Measurements from ENCODE around the gene ACO2.

ACO2 gene

DNA sequence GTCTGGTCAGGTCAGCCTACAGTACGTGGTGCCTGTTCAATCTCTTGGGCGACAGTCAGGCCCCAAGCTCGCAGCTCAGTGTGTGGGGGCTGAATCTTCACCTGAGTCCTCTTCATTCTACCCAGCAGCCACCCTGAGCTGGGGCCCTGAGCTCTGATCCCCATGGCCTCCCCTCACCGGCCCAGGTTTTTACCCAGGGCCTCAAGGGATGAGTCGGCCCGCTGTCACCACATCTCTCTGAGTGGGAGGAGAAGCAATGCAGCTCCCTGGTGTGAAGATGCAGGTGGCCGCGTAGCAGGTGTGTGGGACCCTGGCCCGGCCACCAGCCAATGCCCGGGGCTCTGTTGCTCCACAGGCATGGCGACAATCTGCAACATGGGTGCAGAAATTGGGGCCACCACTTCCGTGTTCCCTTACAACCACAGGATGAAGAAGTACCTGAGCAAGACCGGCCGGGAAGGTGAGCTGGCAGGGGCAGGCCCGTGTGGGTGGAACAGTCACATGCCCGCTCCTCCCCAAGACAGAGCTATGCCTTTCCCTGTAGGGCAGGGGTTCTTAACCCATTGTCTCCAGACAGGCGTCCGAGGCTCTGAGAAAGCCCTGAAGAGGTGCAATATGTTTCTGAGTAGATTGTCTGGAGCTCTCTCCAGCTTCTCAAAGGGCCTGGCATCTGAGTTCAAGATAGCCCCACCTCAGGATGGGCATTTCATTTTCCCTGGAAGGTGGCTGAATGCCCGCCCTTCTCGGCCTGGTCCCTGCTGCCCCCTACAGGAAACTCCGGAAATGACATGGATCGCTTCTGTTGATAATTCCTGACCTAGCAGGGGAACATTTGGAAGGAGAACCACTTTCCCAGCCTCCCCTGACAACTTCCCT, 48.5 kb downstream of the ACO2 start:
- H3K27ac ChIP-seq, result peak overlapping the region; percentile 70
- DNase-seq (ENCODE audit: low read depth, low spot score), result peak; percentile 33

DNA sequence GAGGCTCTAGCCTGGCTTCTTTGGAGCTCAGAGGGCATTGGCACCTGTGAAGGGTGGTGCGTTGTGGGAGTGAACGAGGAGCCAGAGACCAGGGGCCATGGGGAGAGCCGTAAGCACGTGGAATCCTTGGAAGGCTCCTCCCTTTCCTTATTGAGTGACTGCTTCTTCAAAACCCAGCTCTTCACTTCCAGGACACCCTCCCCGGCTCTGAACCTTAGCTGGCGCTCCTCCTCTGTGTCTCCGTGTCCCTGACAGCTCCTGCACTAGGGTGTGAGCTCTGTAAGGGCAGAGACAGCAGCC, 49.1 kb downstream of the ACO2 start:
- DNase-seq (ENCODE audit: low read depth, low spot score), result no peak
- peak overlapping the region; percentile 70 for H3K27ac ChIP-seq

DNA sequence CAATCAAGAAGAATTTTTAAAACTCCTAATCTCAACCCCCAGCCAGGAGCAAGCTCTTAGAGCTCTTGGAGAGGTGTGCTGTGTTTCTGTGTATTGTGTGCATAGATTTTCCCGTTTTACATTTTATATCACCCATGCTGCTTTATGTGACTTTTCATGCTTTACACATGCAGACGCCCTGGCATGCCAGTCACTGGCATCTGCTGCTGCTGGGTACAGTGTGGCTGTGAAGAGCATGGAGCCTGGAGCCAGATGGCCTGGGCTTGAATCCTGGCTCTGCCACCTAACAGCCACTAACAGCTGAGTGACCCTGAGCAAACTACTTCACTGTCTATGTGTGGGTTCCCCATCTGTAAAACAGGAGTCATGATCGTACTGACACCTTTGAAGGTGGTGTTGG, 52.2 kb downstream of the ACO2 start:
- H3K27ac ChIP-seq, result no peak overlapping the region

DNA sequence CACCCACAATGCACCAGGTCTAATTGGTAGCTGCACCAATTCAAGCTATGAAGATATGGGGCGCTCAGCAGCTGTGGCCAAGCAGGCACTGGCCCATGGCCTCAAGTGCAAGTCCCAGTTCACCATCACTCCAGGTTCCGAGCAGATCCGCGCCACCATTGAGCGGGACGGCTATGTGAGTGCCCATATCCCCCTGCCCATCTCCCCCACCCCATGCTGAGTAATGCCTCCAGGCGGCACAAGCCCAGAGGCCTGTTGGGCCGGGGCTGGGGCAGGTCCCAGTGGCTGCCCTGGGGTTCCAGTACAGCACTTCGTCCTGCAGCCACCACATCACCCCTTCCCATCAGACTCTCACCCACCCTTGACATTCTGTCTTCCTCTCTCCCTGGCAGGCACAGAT, 53.9 kb downstream of the ACO2 start:
- DNase-seq (ENCODE audit: low read depth, low spot score), result no peak
- H3K27ac ChIP-seq, result no peak overlapping the region

More for the DNA sequence above, 52.2 kb downstream of the ACO2 start:
- DNase-seq (ENCODE audit: low read depth, low spot score), result no peak

DNA sequence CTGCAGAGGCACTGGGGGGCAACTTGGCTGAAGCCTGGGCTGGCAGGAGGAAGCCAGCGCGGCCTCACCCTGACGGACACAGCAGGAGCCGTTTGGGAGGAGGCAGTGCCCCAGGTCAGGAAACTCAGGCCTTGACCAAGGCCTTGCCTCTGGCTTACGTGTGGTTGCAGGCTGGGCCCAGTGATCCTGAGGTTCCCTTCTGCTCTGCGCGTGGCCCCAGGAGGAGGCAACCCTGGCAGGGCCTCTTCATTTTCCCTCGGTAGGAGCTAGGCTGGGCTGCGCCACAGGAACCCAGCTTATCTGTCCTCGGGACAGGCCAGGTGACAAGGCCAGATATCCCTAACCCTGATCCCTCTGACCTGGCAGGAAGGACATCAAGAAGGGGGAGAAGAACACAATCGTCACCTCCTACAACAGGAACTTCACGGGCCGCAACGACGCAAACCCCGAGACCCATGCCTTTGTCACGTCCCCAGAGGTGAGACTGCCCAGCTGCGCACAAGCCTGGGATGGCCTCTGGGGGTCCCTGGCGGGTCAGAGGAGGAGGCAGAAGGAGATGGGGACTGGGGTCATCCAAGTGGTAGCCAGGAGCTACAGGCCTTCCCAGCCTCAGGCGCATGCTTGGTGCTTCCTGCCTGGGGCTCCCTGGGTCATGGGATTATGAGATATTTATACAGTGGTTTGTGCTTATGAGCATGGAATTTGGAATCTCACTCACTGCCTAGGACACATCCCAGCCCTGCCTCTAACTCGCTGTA, 54.7 kb downstream of the ACO2 start:
- DNase-seq (ENCODE audit: low read depth, low spot score), result no peak
- H3K27ac ChIP-seq, result no peak overlapping the region

DNA sequence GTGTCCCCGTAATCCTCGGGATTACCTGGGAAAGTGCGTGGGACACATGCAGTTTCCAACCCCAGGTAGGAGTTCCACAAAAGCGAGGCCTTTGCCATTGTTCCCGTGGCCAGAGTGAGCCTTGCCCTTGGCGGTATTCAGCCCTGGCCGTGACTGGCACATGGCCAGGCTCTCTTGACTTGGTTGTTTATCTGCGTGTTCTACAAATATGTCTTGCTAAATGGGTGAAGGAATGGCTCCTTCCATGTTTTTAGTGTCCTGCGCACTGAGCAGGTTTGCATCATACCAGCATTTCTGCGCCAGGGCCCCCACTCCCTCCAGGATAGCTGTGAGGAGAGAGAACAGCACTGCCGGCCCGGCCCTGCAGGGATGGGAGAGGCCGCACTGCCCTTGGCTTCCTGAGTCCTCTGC, 55.3 kb downstream of the ACO2 start:
- DNase-seq (ENCODE audit: low read depth, low spot score), result no peak
- no peak overlapping the region for H3K27ac ChIP-seq

DNA sequence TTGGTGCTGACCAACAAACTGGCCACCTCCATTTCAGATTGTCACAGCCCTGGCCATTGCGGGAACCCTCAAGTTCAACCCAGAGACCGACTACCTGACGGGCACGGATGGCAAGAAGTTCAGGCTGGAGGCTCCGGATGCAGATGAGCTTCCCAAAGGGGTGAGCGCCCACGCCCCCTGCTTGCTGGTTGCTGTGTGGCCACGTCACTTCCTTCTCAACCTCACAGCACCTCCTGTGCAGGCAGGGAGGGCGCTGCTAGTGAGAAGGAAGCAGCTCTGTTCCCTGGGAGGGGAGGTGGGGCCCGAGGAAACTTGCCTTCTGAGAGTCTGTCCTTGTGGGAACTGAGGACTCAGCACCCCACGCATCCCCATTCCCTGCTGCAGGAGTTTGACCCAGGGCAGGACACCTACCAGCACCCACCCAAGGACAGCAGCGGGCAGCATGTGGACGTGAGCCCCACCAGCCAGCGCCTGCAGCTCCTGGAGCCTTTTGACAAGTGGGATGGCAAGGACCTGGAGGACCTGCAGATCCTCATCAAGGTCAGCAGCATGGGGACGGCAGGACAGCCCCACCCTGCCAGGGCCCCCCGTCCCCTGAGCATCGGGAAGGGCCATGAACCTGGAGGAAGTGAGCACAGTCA, 56.0 kb downstream of the ACO2 start:
- DNase-seq (ENCODE audit: low read depth, low spot score), result no peak
- H3K27ac ChIP-seq, result no peak overlapping the region

DNA sequence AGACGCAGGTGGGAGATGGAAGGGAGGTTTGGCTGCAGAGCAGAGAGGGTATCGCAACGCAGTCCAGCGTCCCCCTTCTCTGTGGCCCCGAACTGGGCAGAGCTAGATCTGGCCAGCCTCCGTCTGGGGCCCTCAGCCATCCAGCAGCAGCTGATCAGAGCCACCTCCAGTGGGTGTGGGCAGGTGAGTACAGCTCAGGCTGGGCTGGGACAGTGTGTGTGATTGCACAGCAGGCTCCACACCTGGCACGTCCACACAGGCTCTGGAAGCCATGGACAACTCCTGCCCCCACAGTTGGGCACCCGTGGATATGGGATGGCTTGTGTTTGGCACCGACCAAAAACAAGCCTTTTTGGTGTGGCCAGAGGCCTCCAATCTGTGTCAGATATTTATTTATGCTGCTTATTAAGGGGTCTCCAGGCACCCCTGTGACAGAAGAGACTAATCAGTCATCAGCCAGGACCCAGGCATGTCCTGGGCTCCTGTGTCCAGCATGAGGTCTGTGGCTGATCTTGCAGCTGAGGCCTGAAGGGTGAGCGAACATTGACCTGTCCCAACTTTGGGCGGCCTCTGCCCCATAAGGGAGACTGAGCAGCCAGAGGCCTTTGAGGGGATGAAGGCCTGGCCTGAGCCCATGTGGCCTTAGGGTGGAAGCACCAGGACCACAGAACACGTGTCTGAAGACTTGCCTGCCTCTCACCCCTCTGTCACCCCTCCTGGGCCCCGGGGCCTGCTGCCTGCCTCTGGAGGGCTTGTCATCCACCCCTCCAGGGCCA, 56.7 kb downstream of the ACO2 start:
- no peak for DNase-seq (ENCODE audit: low read depth, low spot score)
- H3K27ac ChIP-seq, result no peak overlapping the region

DNA sequence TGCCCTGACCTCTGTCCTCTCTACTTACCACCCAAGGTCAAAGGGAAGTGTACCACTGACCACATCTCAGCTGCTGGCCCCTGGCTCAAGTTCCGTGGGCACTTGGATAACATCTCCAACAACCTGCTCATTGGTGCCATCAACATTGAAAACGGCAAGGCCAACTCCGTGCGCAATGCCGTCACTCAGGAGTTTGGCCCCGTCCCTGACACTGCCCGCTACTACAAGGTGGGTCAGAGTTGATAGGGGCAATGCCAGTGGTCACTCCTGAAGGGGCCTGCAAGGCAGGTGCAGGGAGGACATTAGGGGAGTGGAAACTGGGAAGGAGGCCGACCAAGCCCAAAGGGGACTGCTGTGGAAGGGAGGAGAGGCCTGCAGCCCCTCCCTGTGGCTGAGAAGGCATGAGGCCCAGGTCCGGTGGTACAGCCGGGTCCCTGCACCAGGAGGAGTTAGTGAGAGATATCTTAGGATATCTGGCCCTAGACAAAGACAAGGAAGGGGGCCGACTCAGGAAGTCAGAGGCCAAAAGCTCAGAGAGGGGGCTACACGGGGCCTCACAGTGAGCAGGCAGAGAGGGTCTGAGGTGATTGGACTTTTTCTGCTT, 57.4 kb downstream of the ACO2 start:
- H3K27ac ChIP-seq, result no peak overlapping the region
- no peak for DNase-seq (ENCODE audit: low read depth, low spot score)

DNA sequence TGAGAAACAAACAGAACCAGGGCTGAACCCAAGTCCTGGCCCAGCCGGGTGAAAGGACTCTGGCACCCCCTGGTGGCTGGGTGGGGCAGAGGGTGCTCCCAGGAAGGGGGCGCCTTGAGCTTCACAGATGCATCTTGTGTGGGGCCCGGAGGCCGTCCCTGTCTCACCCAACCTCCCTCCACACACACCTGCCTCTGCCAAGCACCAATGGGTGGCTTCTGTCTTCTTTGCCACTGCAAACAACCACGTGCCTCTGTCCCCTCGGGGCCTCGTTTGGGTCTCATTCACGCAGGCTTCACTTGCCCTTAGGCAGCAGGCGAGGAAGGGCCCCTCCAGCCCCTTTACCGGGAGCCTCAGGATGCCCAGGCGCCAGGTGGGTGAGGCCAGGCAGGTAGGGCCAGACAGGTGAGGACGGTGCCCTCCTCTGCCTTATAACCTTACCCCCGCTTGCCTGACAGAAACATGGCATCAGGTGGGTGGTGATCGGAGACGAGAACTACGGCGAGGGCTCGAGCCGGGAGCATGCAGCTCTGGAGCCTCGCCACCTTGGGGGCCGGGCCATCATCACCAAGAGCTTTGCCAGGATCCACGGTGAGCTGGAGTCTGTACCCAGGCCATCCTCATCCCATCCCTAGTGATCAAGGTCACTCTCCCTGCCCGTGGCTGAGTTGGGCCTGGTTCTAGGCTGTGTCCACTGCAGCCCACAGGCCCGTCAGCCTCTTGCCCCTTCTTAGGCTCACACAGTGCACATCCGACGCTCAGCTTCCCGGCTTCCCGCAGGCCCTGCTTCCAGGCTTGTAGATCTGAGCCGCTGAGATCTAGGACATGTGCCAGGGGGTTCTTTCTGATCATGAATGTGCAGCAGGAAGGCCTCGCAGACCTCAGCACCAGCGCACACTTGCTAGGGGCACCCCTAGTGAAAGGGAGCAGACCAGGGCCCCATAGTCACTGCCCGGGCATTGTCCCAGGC, 58.2 kb downstream of the ACO2 start:
- no peak for DNase-seq (ENCODE audit: low read depth, low spot score)
- H3K27ac ChIP-seq, result no peak overlapping the region

DNA sequence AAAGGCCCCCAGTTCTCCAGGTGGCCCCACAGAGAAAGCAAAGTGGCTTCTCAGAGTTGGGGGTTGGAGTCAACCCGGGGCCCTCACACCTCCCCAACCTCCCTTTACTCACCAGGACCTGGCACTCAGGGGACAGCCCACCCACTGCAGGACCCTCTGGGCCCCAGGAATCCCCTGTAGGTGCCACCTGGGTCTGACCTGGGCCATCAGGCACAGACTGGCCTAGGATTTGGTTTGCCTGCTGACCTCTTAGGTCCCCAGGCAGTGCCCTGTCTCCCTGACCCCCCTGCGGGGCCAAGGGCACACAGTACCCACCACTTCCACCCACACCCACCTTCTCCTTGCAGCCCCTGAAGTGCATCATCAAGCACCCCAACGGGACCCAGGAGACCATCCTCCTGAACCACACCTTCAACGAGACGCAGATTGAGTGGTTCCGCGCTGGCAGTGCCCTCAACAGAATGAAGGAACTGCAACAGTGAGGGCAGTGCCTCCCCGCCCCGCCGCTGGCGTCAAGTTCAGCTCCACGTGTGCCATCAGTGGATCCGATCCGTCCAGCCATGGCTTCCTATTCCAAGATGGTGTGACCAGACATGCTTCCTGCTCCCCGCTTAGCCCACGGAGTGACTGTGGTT, 59.3 kb downstream of the ACO2 start:
- DNase-seq (ENCODE audit: low read depth, low spot score), result no peak
- no peak overlapping the region for H3K27ac ChIP-seq

DNA sequence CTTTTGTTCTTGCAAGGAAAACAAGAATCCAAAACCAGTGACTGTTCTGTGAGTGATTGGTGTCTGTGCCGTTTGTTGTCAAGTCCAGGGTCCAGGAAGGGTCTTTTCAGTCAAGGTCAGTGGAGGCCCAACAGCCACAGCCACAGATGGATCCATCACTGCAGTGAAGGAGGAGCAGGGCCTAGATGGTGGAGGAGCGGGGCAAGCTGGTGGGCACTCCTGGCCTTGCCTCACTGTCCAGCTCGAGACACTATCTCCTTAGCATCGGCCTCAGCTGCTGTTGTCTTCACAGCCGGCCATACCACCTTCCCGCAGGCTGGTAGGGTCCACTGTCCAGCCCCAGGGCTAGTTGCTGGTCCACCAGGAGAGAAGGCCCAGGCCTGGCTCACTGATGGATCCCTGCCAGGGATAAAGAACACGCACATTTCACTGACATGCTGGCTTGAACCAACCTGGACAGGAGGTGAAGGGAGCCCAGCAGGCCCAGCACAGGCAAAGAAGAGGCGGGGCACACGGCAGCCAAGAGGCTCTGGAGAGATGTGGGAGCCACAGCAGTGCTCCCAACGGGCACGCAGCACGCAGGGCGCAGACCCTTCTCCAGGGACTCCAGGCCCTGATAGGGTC, 60.1 kb downstream of the ACO2 start:
- H3K27ac ChIP-seq, result no peak overlapping the region
- DNase-seq (ENCODE audit: low read depth, low spot score), result no peak

DNA sequence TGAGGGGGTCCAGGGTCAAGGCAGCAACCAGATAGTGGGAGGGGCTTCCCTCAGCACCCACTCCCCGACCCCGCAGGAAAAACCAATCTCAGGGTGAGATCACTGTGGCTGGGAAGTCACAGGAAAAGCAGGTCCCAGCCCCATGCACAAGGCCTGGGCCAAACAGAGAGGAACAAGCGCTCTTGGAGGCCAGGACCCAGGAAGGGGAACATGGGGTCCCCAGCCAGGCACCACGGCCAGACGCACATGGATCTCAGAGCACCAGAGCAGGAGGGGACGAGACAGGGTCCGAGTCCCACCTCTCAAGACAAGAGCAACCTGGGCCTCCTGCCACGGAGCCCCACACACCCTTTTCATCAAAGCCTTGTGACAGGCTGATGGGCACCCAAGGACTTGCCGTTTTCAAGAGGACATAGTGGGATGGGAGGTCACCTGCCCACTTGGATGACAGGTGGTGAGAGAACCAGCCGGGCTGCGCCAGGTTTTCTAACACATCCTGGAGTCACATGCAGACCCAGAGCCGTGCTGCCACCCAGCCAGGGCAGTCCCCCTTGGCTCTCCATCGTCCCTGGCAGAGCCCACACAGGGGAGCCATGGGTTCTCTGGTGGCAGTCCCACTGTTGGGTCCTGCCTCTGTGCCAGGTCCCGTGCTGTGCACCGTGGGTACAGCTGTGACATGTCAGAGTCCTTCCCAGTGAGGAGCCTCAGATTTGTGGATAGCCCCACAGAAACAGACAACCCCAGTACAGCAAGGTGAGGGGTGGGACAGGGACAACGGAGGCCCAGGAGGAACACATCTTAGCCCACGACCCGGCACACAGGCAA, 62.2 kb downstream of the ACO2 start:
- H3K27ac ChIP-seq, result no peak overlapping the region
- no peak for DNase-seq (ENCODE audit: low read depth, low spot score)

DNA sequence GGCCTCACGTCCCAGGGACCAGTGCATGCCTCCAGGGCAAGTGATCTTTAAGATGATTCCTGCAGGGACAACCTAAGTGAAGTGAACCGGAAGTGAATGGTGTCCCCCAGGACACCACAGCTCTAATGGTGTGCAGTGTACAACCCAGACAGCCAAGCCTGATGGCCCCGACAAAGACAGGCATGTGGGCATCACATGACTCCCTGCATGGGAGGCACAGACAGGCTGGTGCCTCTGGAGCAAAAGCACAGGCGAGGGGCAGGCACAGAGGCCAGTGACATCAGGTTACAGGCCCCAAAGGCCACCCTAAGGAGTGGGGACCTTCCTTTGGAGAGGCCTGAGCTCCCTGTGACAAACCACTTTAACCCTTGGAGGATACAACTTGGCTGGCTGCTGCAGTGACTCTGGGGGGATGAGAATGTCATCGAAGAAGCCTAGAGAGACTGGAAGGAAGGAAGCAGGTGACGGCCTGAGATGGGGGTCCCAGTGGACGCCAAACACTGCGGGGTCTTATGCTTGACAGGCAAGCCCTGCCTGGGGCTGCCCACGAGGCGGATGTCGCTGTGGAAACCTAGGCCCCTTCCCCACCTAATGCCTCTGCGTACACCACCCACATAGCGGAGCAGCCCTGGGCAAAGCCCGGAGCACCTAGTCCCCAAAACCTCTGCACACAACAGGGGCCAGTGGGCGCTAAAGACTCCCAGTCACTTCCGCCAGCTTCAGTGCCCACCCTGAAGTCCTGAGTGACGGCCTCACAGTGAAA, 63.0 kb downstream of the ACO2 start:
- no peak overlapping the region for H3K27ac ChIP-seq
- DNase-seq (ENCODE audit: low read depth, low spot score), result no peak

DNA sequence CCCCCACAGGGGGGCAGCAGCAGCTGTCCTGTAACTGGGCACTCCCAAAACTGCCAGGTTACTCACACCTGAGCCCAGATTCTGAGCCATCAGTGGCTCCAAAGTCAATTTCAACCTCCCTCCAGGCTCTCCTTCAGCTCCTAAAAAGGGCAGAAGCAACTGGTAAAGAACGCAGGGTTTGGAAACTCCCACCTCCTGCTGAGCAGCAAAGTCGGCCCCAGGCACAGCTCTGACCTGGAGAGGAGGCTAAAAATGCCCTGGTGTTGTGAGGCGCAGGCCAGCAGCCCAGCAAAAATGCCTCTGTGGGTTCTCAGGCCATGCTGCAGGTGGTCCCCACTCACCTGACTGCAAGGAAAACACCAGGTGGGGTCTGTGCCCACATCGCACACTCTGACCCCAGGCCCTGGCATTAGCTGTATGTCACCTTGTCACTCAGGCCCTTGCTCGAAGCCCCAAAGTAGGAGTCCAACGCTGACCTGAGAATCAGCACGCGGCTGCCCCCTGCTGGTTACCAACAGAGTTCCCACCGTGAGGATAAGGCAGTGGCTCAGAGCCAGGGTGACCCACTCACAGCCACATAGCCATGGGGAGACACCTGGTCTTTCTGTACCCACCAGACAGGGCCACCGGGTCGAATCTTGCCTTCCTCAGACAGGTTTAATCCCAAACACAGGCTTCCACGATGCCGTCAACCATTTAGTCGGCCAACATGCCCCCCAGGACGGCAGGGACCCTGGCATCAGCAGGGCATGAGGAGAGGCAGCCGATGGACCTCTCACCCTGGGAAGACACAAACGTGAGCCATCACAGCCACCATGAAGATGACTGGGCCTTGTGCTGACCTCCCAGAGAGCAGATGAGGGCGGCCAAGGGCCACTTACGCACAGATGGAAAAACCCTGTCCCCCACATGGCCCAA, 64.2 kb downstream of the ACO2 start:
- no peak overlapping the region for H3K27ac ChIP-seq
- DNase-seq (ENCODE audit: low read depth, low spot score), result no peak

DNA sequence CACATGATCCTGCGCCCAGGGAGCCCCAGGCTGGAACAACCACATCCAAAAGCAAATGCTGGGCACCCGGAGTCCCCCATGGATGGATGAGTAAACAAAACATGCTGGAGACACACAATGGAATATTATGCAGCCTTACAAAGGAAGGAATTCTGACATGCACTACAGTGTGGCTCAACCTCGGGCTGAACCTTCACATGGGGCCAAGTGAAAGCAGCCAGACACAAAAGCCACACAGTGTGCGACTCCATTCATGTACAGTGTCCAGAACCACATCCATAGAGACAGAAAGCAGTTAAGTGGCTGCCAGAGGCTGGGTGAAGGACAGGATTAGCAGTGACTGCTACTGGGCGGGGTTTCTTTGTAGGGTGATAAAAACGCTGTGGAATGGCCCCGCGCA, 65.3 kb downstream of the ACO2 start:
- H3K27ac ChIP-seq, result no peak overlapping the region
- DNase-seq (ENCODE audit: low read depth, low spot score), result no peak
